Ovary (tissue), 3 donors: Measurements from ENCODE around the gene WDR37.

Source experiments
- CTCF ChIP-seq, 3 donors: fragments of 450-650 bp in 2 of 3; fragments of 200-600 bp in 1 of 3; IDR thresholded peaks; one replicate each; pipeline versions ENCODE4 v1.5.1 to v1.8.0; 2016 to 2022; ENCODE audit warnings: antibody characterized with exemption in 3 of 3, mild to moderate bottlenecking in 1 of 3
- POLR2A ChIP-seq: fragments of 450-650 bp; IDR thresholded peaks from one replicate; pipeline ENCODE4 v1.6.1; 2017; ENCODE audit warnings: antibody characterized with exemption, mild to moderate bottlenecking, moderate library complexity
- donor health status: DM: no; HTN: no; CAD: no.

GRCh38 chr10:1166828-1167275 is 110.7 kb downstream of the WDR37 start:
- TF ChIP-seq CTCF (IDR thresholded peaks at IDR 0.05): no peak
- TF ChIP-seq POLR2A: no peak
